CD8-positive, alpha-beta memory T cell (primary cell): ENCODE measurements around the gene MCIDAS. TPM values are rescaled to one million over a fixed set of nuclear protein-coding genes. Genes with fewer than 3 reads are reported as not detected.

Source experiments
- CTCF ChIA-PET: fragments of 350-600 bp; sonication (Branson Sonifier 250); formaldehyde crosslinking; loops from one replicate; lab custom pipeline; 2021; ENCODE audit warnings: antibody characterized with exemption; lab: Charles Lee
- POLR2A ChIA-PET: fragments of 350-600 bp; sonication (Branson Sonifier 250); formaldehyde crosslinking; loops from one replicate; lab custom pipeline; 2021; ENCODE audit warnings: antibody characterized with exemption; lab: Charles Lee
- DNase-seq, 5 donors: peaks; one replicate each; pipeline versions ENCODE4 v3.0.0 to v3.0.0-alpha.2; 2020 to 2022; ENCODE audit warnings: mixed read lengths in 1 of 5
- H3K27ac ChIP-seq: one replicate; pipeline ENCODE4 v1.7.0; 2013; ENCODE audit warnings: low read depth, mild to moderate bottlenecking, low read length, moderate library complexity
- H3K27me3 ChIP-seq: 2 replicates; pipeline ENCODE4 v1.7.0; 2013; ENCODE audit warnings: low read length, mild to moderate bottlenecking; ENCODE audit not compliant: insufficient read depth, poor library complexity, severe bottlenecking
- H3K36me3 ChIP-seq: 2 replicates; pipeline ENCODE4 v1.7.0; 2013; ENCODE audit warnings: mild to moderate bottlenecking, low read length, moderate library complexity; ENCODE audit not compliant: insufficient read depth
- H3K4me1 ChIP-seq: 2 replicates; pipeline ENCODE4 v1.7.0; 2013; ENCODE audit warnings: mild to moderate bottlenecking, low read length, moderate library complexity; ENCODE audit not compliant: insufficient read depth
- H3K4me3 ChIP-seq: 2 replicates; pipeline ENCODE4 v1.7.0; 2013; ENCODE audit warnings: mild to moderate bottlenecking, low read length
- H3K9me3 ChIP-seq: 2 replicates; pipeline ENCODE4 v1.7.0; 2013; ENCODE audit warnings: mild to moderate bottlenecking, low read length
- H3K27ac Mint-ChIP-seq, 8 donors: one replicate each; pipeline ENCODE4 v1.8.0; 2020 to 2021; ENCODE audit warnings: mixed read lengths in 8 of 8, mild to moderate bottlenecking in 6 of 8, inconsistent platforms in 3 of 8, moderate library complexity in 3 of 8
- H3K27me3 Mint-ChIP-seq, 2 donors: one replicate each; pipeline ENCODE4 v1.8.0; 2020 to 2021; ENCODE audit warnings: mixed read lengths in 2 of 2, mild to moderate bottlenecking in 1 of 2, moderate library complexity in 1 of 2
- H3K36me3 Mint-ChIP-seq, 3 donors: one replicate each; pipeline ENCODE4 v1.8.0; 2020 to 2021; ENCODE audit warnings: mixed read lengths in 3 of 3, inconsistent platforms in 1 of 3, mild to moderate bottlenecking in 1 of 3
- H3K4me1 Mint-ChIP-seq, 3 donors: one replicate each; pipeline ENCODE4 v1.8.0; 2020 to 2021; ENCODE audit warnings: mixed read lengths in 3 of 3, inconsistent platforms in 1 of 3, mild to moderate bottlenecking in 1 of 3
- H3K4me3 Mint-ChIP-seq, 7 donors: one replicate each; pipeline ENCODE4 v1.8.0; 2020 to 2021; ENCODE audit warnings: mixed read lengths in 7 of 7, mild to moderate bottlenecking in 6 of 7, moderate library complexity in 4 of 7, inconsistent platforms in 2 of 7
- H3K9me3 Mint-ChIP-seq, 5 donors: one replicate each; pipeline ENCODE4 v1.8.0; 2020 to 2022; ENCODE audit warnings: mixed read lengths in 5 of 5, mild to moderate bottlenecking in 3 of 5, moderate library complexity in 2 of 5, inconsistent platforms in 1 of 5
- polyA plus RNA-seq: library from polyadenylated mRNA; unstranded; fragments of 300-500 nt; fragmentation: Illumina TruSeq; gene quantifications from one replicate; pipeline ENCODE4 v1.2.3, GENCODE V29; 2021
- total RNA-seq, 2 experiments: library from RNA; stranded (reverse); gene quantifications; one replicate each; pipeline ENCODE4 v1.2.3, GENCODE V29; 2021

MCIDAS gene
- total and polyA plus RNA-seq, 3 experiments from 2014 or later = not detected

GRCh38 chr5:55219770-55220169 is 7.3 kb downstream of the MCIDAS start:
- CTCF ChIA-PET = no interaction called here
- Histone ChIP-seq H3K27ac (no peak overlapping the region), H3K27me3 (peaks cover 43% of the 10 kb centered on the region), H3K4me1 (peaks cover 21% of the 10 kb centered on the region), H3K9me3 (no peaks in the 10 kb centered on the region), H3K4me3 (no peak overlapping the region), H3K36me3 (no peaks in the 10 kb centered on the region)
- Mint-ChIP-seq H3K9me3 (no peaks in the 10 kb centered on the region), H3K36me3 (peaks cover 0 to 5% (median 0%) of the 10 kb centered on the region in 3 donors), H3K27ac (no peak overlapping the region), H3K27me3 (peaks cover 51 to 71% of the 10 kb centered on the region in 2 donors), H3K4me1 (peaks cover 17 to 35% (median 20%) of the 10 kb centered on the region in 3 donors), H3K4me3 (peak overlapping the region in 5 of 7 donors; percentile 39 to 79 (median 66))
- POLR2A ChIA-PET = no interaction called here
- no peak for DNase-seq

DNA sequence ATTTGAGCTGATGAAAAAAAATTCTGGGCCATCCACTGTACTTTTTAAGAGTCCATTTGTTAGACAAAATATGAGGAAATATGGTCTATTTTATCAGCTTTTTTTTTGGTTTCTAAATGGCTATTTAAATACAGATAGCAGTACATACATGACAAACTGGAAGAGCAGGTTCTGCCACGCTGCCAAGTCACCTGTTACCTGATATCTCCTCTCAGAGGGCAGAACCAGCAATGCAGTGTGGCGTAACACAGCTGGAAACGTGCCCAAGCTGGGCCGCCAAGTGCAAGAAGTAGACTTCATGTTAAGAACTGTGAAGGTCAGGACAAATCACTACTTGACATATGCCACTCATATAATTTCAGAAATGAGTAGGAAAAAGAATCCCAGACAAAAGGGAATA is 8.1 kb downstream of the MCIDAS start:
- peaks cover 45 to 63% of the 10 kb centered on the region in 2 donors for H3K27me3 Mint-ChIP-seq
- Histone ChIP-seq H3K27me3 (peaks cover 35% of the 10 kb centered on the region), H3K4me3 (no peak overlapping the region), H3K36me3 (no peaks in the 10 kb centered on the region), H3K9me3 (no peaks in the 10 kb centered on the region), H3K27ac (no peak overlapping the region), H3K4me1 (peaks cover 21% of the 10 kb centered on the region)
- POLR2A ChIA-PET = interaction anchor here (0.6 kb wide), 1 partner anchor 996 kb away, joined by 4 read pairs; no protein-coding TSS in a partner anchor
- H3K4me1 Mint-ChIP-seq = peaks cover 17 to 35% (median 20%) of the 10 kb centered on the region in 3 donors
- no peaks in the 10 kb centered on the region for H3K9me3 Mint-ChIP-seq
- DNase-seq = no peak
- no peak overlapping the region for H3K4me3 Mint-ChIP-seq
- CTCF ChIA-PET = no interaction called here
- H3K36me3 Mint-ChIP-seq = peaks cover 0 to 5% (median 0%) of the 10 kb centered on the region in 3 donors
- no peak overlapping the region for H3K27ac Mint-ChIP-seq

DNA sequence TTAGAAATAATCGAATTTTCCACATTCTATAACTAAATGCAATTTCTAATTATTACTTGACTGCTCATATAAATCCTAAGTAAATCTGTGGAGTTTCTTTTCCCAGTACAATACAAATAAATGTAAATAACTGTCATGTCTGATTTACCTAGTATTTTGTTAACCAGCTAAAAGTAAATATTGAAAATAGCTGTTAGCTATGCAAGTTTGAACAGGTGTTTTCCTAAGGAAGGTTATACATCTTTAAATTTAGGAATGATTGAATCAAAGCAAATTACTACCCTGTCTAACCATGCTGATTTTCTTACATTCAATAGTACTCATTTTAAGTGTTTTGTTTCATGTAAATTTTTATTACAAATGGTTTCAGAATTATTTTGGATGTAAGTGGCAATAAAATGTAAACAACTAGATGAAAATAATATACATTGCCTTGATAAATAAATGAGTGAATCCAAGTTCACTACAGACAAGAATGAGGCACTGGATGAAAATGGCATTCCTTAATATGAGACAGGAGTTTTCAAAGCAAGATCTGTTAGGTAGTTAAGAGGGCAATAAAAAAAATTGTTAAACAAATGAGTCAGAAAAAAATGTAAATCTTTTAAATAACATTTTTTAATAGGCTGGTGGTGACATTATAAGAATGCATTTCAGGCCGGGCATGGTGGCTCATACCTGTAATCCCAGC is 15.8 kb downstream of the MCIDAS start:
- Histone ChIP-seq H3K36me3 (no peaks in the 10 kb centered on the region), H3K4me1 (no peaks in the 10 kb centered on the region), H3K9me3 (no peaks in the 10 kb centered on the region), H3K27me3 (no peaks in the 10 kb centered on the region), H3K27ac (no peak overlapping the region), H3K4me3 (no peak overlapping the region)
- H3K36me3 Mint-ChIP-seq = no peaks in the 10 kb centered on the region
- H3K27me3 Mint-ChIP-seq = peaks cover 6 to 21% of the 10 kb centered on the region in 2 donors
- no peak for DNase-seq
- no peaks in the 10 kb centered on the region for H3K9me3 Mint-ChIP-seq
- H3K4me3 Mint-ChIP-seq = no peak overlapping the region
- no peak overlapping the region for H3K27ac Mint-ChIP-seq
- H3K4me1 Mint-ChIP-seq = peaks cover 2 to 8% (median 3%) of the 10 kb centered on the region in 3 donors
- POLR2A ChIA-PET = no interaction called here
- CTCF ChIA-PET = interaction anchor here (0.9 kb wide), 1 partner anchor 27 kb away, joined by 3 read pairs; no protein-coding TSS in a partner anchor

DNA sequence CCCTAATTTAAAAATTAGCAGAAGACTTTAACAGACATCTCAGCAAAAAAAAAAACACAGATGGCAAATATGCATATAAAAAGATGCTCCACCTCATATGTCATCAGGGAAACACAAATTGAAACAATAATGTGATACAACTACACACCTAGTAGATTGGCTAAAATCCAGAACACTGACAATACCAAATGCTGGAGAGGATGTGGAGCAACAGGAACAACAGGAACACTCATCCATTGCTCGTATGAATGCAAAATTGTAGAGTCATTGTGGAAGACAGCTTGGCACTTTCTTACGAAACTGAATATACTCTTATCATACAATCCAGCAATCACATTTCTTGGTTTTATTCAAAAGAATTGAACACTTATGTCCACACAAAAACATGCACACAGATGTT is 22.1 kb downstream of the MCIDAS start:
- ChIA-PET CTCF (no interaction called here), POLR2A (no interaction called here)
- H3K4me1 ChIP-seq = no peaks in the 10 kb centered on the region
- no peak for DNase-seq
- Mint-ChIP-seq H3K9me3 (no peaks in the 10 kb centered on the region), H3K4me3 (no peak overlapping the region), H3K36me3 (peaks cover 0 to 2% (median 0%) of the 10 kb centered on the region in 3 donors), H3K27me3 (peaks cover 23 to 56% of the 10 kb centered on the region in 2 donors), H3K4me1 (peaks cover 2 to 8% (median 3%) of the 10 kb centered on the region in 3 donors), H3K27ac (no peak overlapping the region)
- H3K4me3 ChIP-seq = no peak overlapping the region
- no peaks in the 10 kb centered on the region for H3K9me3 ChIP-seq
- H3K27ac ChIP-seq = no peak overlapping the region
- no peaks in the 10 kb centered on the region for H3K36me3 ChIP-seq
- peaks cover 3% of the 10 kb centered on the region for H3K27me3 ChIP-seq

- peaks cover 29 to 84% of the 10 kb centered on the region in 2 donors for H3K27me3 Mint-ChIP-seq
- Histone ChIP-seq H3K27ac (no peak overlapping the region), H3K4me1 (no peaks in the 10 kb centered on the region), H3K27me3 (peaks cover 24% of the 10 kb centered on the region), H3K9me3 (no peaks in the 10 kb centered on the region), H3K4me3 (no peak overlapping the region), H3K36me3 (no peaks in the 10 kb centered on the region)
- no peaks in the 10 kb centered on the region for H3K4me1 Mint-ChIP-seq
- ChIA-PET POLR2A (no interaction called here), CTCF (interaction anchor here (1.4 kb wide), 1 partner anchor 19 kb away, joined by 4 read pairs; no protein-coding TSS in a partner anchor)
- H3K4me3 Mint-ChIP-seq = no peak overlapping the region
- H3K27ac Mint-ChIP-seq = no peak overlapping the region
- no peaks in the 10 kb centered on the region for H3K36me3 Mint-ChIP-seq
- no peaks in the 10 kb centered on the region for H3K9me3 Mint-ChIP-seq
- no peak for DNase-seq
Measured at GRCh38 chr5:55191165-55191564, 36.0 kb downstream of the MCIDAS start.

DNA sequence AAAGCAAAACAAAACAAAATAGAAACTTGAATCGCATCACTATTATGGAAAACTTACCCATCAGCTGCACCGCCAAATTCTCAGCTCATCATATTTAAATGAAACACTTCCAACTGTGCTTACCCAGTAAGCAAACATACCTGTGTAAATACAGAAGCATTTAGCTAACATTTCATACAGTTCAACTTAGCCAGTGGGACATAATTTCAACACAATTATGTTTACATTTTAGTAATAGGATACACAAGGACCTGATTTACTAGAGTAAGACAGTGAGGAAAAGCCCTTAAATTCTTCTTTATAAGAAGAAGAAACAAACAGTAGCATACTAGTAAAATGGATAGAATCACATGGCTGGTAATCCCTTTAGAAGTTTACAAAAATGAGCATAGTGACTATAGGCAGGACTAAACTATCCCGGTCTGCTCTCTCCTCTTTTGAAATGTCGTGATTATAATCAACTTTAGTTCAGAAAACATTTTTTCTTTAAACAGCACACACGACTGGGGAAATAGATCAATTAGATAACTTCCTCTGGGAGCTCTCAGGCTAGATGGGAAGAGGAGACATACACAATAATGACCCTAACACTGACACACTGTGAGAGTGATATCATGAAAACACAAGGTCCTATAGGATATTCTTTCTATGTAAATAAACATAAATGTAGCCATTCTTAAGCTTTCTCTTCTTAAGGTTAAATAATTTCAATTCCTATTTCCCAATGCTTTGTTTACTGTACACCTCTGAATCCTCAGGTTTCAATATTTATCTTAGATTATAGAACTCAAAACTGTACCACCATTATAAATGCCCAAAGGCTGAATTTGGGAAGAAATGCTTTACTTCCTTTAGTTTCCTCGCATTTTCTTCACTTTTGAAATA is 38.2 kb downstream of the MCIDAS start:
- ChIA-PET CTCF (no interaction called here), POLR2A (no interaction called here)
- Mint-ChIP-seq H3K4me3 (no peak overlapping the region), H3K9me3 (no peaks in the 10 kb centered on the region), H3K27ac (no peak overlapping the region), H3K36me3 (no peaks in the 10 kb centered on the region), H3K27me3 (peaks cover 29 to 81% of the 10 kb centered on the region in 2 donors), H3K4me1 (no peaks in the 10 kb centered on the region)
- Histone ChIP-seq H3K9me3 (no peaks in the 10 kb centered on the region), H3K36me3 (no peaks in the 10 kb centered on the region), H3K27me3 (peaks cover 15% of the 10 kb centered on the region), H3K4me3 (no peak overlapping the region), H3K4me1 (no peaks in the 10 kb centered on the region), H3K27ac (no peak overlapping the region)
- DNase-seq = no peak

- POLR2A ChIA-PET = no interaction called here
- H3K36me3 Mint-ChIP-seq = no peaks in the 10 kb centered on the region
- CTCF ChIA-PET = no interaction called here
Measured at GRCh38 chr5:55187370-55187769, 39.7 kb downstream of the MCIDAS start.

GRCh38 chr5:55180016-55180415 is 47.1 kb downstream of the MCIDAS start:
- ChIA-PET CTCF (no interaction called here), POLR2A (no interaction called here)
- peaks cover 47 to 85% of the 10 kb centered on the region in 2 donors for H3K27me3 Mint-ChIP-seq
- peaks cover 12 to 22% (median 21%) of the 10 kb centered on the region in 3 donors for H3K4me1 Mint-ChIP-seq
- H3K27ac Mint-ChIP-seq = no peak overlapping the region
- peaks cover 0 to 11% (median 6%) of the 10 kb centered on the region in 5 donors for H3K9me3 Mint-ChIP-seq
- H3K36me3 ChIP-seq = no peaks in the 10 kb centered on the region
- H3K9me3 ChIP-seq = no peaks in the 10 kb centered on the region
- no peak for DNase-seq
- no peak overlapping the region for H3K4me3 ChIP-seq
- peaks cover 17% of the 10 kb centered on the region for H3K4me1 ChIP-seq
- peaks cover 33% of the 10 kb centered on the region for H3K27me3 ChIP-seq
- H3K27ac ChIP-seq = no peak overlapping the region
- H3K4me3 Mint-ChIP-seq = no peak overlapping the region
- H3K36me3 Mint-ChIP-seq = no peaks in the 10 kb centered on the region

More at GRCh38 chr5:55187370-55187769, 39.7 kb downstream of the MCIDAS start:
- Histone ChIP-seq H3K4me1 (no peaks in the 10 kb centered on the region), H3K4me3 (no peak overlapping the region), H3K27ac (no peak overlapping the region), H3K27me3 (peaks cover 9% of the 10 kb centered on the region), H3K9me3 (no peaks in the 10 kb centered on the region), H3K36me3 (no peaks in the 10 kb centered on the region)
- Mint-ChIP-seq H3K9me3 (peaks cover 0 to 6% (median 4%) of the 10 kb centered on the region in 5 donors), H3K4me1 (no peaks in the 10 kb centered on the region), H3K27ac (no peak overlapping the region), H3K4me3 (no peak overlapping the region), H3K27me3 (peaks cover 23 to 79% of the 10 kb centered on the region in 2 donors)
- no peak for DNase-seq
